ENCODE results near the gene PCNP.
"Not testable (repeated sequence)": the region's sequence is repeated elsewhere in the genome, so short reads cannot be mapped to it uniquely, and the experiment has no call there.

PCNP gene

DNA sequence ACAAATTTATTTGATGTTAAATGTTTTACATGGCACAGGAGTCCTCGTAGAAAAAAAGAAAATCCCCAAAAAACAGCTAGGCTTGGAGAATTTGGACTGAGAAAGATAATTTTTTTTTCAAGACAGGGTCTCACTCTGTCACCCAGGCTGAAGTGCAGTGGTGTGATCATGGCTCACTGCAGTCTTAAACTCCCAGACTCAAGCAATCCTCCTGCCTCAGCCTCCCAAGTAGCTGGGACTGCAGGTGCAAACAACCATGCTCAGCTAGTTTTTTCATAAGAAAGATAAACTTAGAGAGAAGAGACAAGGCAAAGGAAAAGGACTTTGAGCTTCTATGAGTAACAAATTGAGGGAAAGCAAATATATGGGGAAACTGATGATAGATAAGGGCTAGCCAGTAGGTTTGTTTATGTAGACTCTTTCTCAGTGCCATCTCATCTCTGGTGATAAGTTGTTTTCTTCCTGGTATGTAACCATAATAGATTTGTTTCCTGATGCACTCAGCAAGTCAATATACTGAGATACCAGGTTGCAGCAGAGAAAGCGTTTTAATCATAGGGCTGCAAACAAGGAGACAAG lies 25.4 kb upstream of the PCNP start:
- TF ChIP-seq, protein P1, sequence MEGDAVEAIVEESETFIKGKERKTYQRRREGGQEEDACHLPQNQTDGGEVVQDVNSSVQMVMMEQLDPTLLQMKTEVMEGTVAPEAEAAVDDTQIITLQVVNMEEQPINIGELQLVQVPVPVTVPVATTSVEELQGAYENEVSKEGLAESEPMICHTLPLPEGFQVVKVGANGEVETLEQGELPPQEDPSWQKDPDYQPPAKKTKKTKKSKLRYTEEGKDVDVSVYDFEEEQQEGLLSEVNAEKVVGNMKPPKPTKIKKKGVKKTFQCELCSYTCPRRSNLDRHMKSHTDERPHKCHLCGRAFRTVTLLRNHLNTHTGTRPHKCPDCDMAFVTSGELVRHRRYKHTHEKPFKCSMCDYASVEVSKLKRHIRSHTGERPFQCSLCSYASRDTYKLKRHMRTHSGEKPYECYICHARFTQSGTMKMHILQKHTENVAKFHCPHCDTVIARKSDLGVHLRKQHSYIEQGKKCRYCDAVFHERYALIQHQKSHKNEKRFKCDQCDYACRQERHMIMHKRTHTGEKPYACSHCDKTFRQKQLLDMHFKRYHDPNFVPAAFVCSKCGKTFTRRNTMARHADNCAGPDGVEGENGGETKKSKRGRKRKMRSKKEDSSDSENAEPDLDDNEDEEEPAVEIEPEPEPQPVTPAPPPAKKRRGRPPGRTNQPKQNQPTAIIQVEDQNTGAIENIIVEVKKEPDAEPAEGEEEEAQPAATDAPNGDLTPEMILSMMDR (conservative IDR thresholded peaks at IDR 0.05; ENCODE audit: low read depth, low read length) = no peak
- DNase-seq (ENCODE audit: low read depth) = no peak
- no peak overlapping the region for H3K4me3 ChIP-seq (ENCODE audit: low read depth, low read length)

GRCh38 chr3:101549473-101549872 lies 24.5 kb upstream of the PCNP start:
- H3K4me3 ChIP-seq (ENCODE audit: low read depth, low read length) = no peak overlapping the region
- TF ChIP-seq, protein P1 (conservative IDR thresholded peaks at IDR 0.05; ENCODE audit: low read depth, low read length) = no peak
- no peak for DNase-seq (ENCODE audit: low read depth)

DNA sequence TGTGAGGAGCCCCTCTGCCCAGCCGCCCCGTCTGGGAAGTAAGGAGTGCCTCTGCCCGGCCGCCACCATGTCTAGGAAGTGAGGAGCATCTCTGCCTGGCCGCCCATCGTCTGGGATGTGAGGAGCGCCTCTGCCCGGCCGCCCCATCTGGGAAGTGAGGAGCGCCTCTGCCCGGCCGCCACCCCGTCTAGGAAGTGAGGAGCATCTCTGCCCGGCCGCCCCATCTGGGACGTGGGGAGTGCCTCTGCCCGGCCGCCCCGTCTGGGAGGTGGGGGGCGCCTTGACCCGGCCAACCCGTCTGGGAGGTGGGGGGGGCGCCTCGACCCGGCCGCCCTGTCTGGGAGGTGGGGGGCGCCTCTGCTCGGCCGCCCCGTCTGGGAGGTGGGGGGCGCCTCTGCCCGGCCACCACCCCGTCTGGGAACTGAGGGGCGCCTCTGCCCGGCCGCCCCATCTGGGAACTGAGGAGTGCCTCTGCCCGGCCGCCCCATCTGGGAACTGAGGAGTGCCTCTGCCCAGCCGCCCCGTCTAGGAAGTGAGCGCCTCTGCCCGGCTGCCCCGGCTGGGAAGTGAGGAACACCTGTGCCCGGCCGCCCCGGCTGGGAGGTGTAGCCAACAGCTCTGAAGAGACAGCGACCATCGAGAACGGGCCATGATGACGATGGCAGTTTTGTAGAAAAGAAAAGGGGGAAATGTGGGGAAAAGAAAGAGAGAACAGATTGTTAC lies 22.5 kb upstream of the PCNP start:
- DNase-seq (ENCODE audit: low read depth); H3K4me3 ChIP-seq (ENCODE audit: low read depth, low read length): not testable (repeated sequence)

DNA sequence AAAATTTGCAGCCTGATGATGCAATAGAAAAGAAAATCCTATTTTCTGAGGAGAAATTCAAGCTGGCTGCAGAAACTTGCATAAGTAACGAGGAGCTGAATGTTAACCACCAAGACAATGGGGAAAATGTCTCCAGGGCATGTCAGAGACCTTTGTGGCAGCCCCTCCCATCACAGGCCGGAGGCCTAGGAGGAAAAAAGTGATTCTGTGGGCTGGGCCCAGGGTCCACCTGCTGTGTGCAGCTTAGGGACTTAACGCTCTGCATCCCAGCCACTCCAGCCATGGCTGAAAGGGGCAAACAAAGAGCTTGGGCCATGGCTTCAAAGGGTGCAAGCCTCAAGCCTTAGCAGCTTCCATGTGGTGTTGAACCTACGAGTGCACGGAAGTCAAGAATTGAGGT lies 20.6 kb upstream of the PCNP start:
- not testable (repeated sequence) for H3K4me3 ChIP-seq (ENCODE audit: low read depth, low read length); DNase-seq (ENCODE audit: low read depth)

DNA sequence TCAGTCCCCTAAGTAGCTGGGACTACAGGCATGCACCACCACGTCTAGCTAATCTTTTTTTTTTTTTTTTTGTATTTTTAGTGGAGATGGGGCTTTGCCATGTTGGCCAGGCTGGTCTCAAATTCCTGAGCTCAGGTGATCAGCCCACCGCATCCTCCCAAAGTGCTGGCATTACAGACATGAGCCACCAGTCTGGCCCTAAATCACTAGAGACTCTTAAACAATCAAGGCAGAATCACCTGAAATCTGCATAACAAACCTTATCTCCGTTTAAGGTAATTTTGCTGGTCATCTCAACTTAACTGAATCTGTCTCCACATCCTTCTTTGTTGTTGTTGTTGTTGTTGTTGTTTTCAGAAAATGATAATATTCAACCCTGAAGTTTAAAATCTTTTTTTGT lies 17.9 kb upstream of the PCNP start:
- DNase-seq (ENCODE audit: low read depth) = no peak
- H3K4me3 ChIP-seq (ENCODE audit: low read depth, low read length) = no peak overlapping the region
- TF ChIP-seq, protein P1 (conservative IDR thresholded peaks at IDR 0.05; ENCODE audit: low read depth, low read length) = no peak

DNA sequence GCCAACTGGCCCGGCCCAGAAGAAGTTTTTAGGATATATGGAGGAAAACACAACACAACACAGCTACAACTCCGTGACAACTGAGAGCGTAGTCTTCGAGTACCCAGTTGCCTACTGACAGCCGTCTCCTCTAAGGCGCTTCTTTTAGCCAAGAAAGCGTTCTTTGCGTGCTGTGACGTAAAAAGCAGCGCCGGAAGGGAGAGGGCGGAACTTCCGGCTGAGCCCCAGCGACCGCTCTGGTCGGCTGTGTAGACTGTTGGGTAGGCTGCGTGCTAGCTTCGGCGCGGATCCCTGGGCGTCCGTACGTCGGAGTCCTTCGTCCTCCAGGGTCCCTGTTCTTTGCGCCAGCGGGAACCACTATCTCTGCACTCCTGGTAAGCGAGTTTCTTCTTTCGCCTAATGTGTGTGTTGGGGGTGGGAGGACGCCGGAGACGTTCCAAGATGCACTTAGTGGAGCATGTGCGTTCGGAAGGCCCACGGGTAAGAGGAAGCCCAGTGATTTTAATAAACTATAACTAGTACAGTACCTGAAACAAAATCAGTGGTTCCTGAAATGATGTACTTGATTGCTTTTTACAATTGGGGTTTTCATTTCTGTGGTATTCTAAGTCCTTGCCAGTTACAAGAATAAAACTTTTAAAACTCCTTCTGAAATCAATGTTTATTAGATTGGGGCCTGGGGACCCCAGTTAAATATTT lies 12.2 kb upstream of the PCNP start, which contains the start of gene TRMT10C:
Gene TRMT10C, plus strand, starts transcription at position 239 of the 699 bp plus-strand sequence. CDS start 2,914 bp downstream, outside the sequence.
- TF ChIP-seq, protein P1 (conservative IDR thresholded peaks at IDR 0.05; ENCODE audit: low read depth, low read length) = no peak
- peak within 1 kb of the TSS; percentile 95 for H3K4me3 ChIP-seq (ENCODE audit: low read depth, low read length)

GRCh38 chr3:101567528-101568317 lies 6.3 kb upstream of the PCNP start:
- TF ChIP-seq, protein P1 (conservative IDR thresholded peaks at IDR 0.05; ENCODE audit: low read depth, low read length) = no peak
- H3K4me3 ChIP-seq (ENCODE audit: low read depth, low read length) = no peak overlapping the region
- DNase-seq (ENCODE audit: low read depth) = peak; percentile 62

More for the DNA sequence above, 12.2 kb upstream of the PCNP start, which contains the start of gene TRMT10C:
- peak; percentile 95 for DNase-seq (ENCODE audit: low read depth)

Data from choroid plexus epithelial cell (primary cell).